Pericardium fibroblast (primary cell): Measurements from ENCODE around the gene DPEP2. TPM values are rescaled to one million over a fixed set of nuclear protein-coding genes. Genes with fewer than 3 reads are reported as not detected.

Source experiments
- total RNA-seq: library from RNA; depleted of rRNA; stranded (reverse); fragments of >200 nt; gene quantifications from 2 replicates; pipeline ENCODE4 v1.2.3, GENCODE V29; 2015

The DPEP2 gene, protein sequence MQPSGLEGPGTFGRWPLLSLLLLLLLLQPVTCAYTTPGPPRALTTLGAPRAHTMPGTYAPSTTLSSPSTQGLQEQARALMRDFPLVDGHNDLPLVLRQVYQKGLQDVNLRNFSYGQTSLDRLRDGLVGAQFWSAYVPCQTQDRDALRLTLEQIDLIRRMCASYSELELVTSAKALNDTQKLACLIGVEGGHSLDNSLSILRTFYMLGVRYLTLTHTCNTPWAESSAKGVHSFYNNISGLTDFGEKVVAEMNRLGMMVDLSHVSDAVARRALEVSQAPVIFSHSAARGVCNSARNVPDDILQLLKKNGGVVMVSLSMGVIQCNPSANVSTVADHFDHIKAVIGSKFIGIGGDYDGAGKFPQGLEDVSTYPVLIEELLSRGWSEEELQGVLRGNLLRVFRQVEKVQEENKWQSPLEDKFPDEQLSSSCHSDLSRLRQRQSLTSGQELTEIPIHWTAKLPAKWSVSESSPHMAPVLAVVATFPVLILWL
- total RNA-seq = not detected in 2 replicates

DNA sequence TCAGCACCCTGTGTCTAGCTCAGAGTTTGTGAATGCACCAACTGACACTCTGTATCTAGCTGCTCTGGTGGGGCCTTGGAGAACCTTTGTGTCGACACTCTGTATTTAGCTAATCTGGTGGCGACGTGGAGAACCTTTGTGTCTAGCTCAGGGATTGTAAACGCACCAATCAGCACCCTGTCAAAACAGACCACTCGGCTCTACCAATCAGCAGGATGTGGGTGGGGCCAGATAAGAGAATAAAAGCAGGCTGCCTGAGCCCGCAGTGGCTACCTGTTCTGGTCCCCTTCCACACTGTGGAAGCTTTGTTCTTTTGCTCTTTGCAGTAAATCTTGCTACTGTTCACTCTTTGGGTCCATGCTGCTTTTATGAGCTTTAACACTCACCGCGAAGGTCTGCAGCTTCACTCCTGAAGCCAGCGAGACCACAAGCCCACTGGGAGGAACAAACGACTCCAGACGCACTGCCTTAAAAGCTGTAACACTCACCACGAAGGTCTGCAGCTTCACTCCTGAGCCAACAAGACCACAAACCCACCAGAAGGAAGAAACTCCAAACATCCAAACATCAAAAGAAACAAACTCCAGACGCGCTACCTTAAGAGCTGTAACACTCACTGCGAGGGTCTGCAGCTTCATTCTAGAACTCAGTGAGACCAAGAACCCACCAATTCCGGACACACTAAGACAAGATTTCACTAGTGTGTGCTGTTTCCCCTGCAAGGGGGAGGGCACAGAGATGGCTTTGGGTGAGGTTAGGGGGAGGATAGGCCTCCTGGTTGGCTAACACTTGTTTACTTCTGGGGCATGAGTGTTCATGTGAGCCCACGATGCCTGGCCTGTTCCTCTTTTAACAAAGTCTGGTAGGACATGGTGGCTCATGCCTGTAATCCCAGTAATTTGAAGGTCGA is at the start of gene DPEP2:
Gene DPEP2, minus strand, starts transcription at position 706 of the 910 bp plus-strand sequence. CDS start 6,272 bp downstream, outside the sequence.

DNA sequence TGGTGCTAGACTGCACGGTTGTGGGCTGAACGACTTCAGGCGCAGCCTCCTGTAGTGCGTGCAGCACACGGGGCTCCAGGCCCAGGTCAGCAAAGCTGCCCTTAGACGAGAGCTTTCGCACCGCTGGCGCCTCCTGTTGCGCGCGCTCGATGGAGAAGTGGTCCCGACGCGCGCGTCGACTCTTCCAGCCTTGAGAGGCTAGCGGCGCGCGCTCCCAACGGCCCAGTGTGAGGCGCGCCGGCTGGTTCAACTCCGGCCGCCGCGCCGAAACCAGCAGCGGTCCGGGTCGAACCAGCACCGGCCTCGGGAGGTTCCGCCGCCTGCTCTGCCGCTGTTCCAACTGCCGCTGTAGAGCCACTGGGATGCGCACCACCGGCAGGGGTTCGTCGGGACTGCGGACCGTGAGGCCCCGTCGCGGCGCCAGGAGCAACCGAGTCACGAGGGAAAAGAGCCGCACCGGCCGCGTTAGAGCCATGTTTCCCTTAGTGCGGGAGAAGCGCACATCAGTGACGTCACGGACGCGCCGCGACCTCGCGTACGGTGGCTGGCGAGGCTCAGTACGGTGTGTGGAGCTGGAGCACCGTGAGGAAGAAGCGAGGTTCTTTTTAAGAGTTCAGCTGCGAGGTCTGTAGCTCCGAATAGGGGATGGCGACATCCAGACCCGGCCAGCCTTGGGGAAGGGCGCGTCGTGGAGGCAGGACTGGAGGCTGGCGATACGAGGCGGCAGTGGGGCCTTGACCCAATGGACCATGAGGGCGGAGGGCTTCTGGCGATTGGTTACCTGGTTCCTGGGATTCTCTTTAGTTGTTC is 23.6 kb upstream of the DPEP2 start, which contains the start of the genes DDX28 and DUS2:
Gene DDX28, minus strand, starts transcription at position 505 of the 810 bp plus-strand sequence. Its CDS starts 30 bp downstream, at position 475.
Gene DUS2, plus strand, starts transcription at position 557 of the 810 bp plus-strand sequence. CDS start 14,740 bp downstream, outside the sequence.

DNA sequence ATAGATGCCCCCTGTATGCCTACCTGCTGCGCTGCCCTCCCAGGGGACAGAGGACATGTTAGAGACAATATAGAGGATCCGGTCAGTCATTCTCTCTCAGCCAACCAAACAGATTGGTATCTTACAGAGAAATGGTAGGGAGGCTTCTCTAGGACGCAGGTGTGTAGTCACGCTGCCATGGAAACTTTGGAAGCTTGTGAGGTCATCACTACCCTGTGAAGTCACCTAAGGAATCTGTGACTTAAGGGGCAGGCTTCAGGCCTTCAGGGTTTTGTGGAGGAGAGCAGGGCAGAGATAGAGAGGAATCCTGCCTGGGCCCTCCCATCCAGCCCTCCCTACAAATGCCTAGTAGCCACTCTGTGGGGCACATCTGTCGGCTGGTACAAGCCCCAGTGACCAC is 16.4 kb upstream of the DPEP2 start, which contains the start of gene DPEP2NB:
Gene DPEP2NB, minus strand, starts transcription at position 231 of the 400 bp plus-strand sequence. Its CDS starts 141 bp downstream, at position 90.

DNA sequence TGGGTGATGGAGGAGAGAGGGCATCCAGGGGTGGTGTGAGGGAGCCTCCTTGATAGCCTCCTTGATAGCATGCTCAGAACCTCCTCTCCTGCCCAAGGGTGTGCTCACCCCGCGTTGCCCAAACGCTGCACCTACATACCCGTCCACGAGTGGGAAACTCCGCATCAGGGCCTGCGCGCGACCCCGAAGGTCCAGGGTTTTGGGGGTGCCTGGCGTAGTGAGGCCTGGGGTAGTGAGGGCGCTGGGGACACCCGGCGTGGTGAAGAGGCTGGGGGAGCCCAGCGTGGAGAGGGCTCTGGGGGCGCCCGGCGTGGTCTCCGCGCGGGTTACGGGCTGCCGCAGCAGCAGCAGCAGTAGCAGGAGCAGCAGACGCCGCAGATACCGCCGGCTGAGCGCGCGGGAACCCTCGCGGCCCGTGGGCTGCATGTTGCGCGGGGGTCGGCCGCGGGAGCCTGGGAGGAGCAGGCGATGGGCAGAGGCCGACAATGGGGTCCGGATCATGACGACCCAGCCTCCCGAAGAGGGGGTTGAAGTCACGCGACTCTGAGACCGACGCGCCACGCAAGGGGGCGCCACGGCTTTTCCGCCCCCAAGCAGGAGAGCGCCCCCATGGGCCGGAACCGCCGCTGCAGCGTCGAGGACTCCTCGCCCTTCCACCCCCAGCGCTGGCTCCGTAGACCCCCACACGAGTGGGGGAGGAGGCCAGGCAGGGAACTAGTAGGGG is 19.2 kb downstream of the DPEP2 start, which contains the start of gene DPEP3:
Gene DPEP3, minus strand, starts transcription at position 545 of the 724 bp plus-strand sequence. Its CDS starts 119 bp downstream, at position 426.

DNA sequence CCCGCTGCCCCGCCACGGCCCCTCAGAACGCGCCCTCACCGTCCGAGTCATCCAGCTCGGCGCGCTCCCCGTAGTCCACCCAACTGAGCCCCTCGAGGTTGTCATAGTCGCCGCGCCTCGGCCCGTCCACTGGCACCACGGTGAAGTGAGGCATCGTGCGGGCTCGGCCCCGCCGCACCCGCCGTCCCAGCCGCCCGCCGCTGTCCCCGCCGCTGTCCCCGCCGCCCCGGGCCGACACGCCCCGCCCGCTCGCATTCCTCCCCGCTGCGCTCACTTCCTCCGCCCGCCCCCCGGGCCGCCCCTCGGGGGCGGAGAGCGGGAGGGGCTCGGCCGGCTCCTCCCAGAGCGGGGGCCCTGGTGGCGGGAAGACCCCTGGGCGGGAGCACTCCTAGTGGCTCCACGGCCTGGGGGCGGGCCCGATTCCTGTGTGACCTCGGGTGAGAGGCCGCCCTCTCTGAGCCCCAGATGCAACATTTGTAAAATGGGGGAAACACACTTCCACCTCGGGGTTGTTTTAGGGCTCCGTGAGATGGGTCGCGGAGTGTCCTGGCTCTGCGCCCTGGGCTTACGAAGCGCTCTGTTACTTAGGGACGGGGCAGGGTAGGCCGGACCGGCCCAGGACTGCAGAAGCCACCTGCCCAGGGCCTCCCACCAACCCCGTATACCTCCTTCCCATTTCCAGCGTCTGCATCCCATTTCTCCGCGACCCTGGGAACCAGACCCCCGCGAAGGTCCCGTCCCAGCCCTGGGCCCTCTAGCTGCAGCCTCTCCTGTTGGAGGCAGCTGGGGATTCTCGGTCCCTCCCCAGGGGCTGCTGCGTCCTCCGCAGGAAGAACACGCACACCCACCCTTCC is 30.7 kb downstream of the DPEP2 start, which contains the start of gene SLC12A4:
Gene SLC12A4, minus strand, starts transcription at position 238 of the 854 bp plus-strand sequence. Its CDS starts 84 bp downstream, at position 154.

DNA sequence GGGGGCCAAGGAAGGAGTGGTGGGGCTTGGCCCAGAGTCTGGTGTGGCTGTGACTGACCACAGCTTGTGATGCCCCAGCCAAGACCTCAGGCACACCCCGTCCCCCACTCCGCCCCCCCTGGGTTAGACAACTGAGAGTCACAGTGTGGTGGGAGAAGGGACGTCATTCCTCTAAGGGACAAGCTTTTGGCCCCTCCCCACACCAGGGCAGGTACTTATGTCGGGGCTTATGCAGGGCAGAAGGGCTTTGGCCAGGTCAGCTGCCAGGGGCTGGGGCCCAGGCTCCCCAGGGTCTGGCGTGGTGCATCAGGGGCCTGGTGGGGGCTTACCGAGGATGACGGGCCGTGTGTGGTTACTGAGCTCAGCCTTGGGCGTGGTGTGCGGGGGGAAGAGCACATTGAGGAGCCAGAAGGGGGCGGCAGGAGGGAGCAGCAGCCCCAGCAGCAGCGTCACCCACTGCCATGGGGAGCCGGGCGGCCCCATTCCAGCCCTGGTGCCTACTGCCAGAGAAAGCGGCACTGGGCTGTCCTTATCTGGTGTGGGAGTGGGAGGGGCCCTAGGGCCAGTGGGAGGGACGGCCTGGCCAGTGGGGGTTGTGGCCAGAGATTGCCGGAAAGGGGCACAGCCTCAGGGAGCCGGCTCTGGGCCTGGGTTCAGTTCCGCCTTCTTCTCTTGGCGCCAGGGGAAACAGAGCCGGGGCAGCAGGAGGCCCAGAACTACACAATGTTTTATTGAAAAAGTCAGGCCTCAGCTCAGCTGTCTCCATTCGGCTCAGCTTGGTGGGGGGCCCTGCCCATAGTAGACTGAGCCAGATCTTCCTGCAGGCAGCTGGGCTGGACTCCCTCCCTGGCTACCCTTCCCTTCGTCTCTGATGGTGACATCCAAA is 55.4 kb downstream of the DPEP2 start, which contains the start of gene LCAT:
Gene LCAT, minus strand, starts transcription at position 502 of the 886 bp plus-strand sequence. Its CDS starts 19 bp downstream, at position 483.

Other genes with a start within 250 kb of the DPEP2 start
- 5.0 and 5.2 TPM in 2 replicates for gene RANBP10, start 192.9 kb downstream of the DPEP2 start, total RNA-seq
- 0.26 and 0.58 TPM in 2 replicates for gene TSNAXIP1, start 192.6 kb downstream of the DPEP2 start, total RNA-seq
- 39.7 and 52.5 TPM in 2 replicates for gene THAP11, start 157.2 kb downstream of the DPEP2 start, total RNA-seq
- 193 and 272 TPM in 2 replicates for gene NUTF2, start 152.6 kb downstream of the DPEP2 start, total RNA-seq
- 32.6 and 32.7 TPM in 2 replicates for gene CENPT, start 151.8 kb downstream of the DPEP2 start, total RNA-seq
- gene EDC4, start 126.4 kb downstream of the DPEP2 start, total RNA-seq = 37.6 TPM in 2 replicates
- 0.47 and 0.77 TPM in 2 replicates for gene NRN1L, start 114.6 kb downstream of the DPEP2 start, total RNA-seq
- 13.1 and 15.5 TPM in 2 replicates for gene PSKH1, start 106.2 kb downstream of the DPEP2 start, total RNA-seq
- gene CTRL, start 67.6 kb downstream of the DPEP2 start, total RNA-seq = 0.34 TPM in 1 of 2 replicates, not detected in the other
- 28.0 and 38.6 TPM in 2 replicates for gene PSMB10, start 62.6 kb downstream of the DPEP2 start, total RNA-seq
- gene LCAT, start 55.4 kb downstream of the DPEP2 start, total RNA-seq = 7.1 and 10.5 TPM in 2 replicates
- gene SLC12A4, start 30.8 kb downstream of the DPEP2 start, total RNA-seq = 29.1 and 50.4 TPM in 2 replicates
- not detected in 2 replicates for gene DPEP3, start 19.0 kb downstream of the DPEP2 start, total RNA-seq
- not detected in 2 replicates for gene DPEP2NB, start 16.4 kb upstream of the DPEP2 start, total RNA-seq
- 3.3 and 6.6 TPM in 2 replicates for gene DDX28, start 23.7 kb upstream of the DPEP2 start, total RNA-seq
- gene DUS2, start 23.8 kb upstream of the DPEP2 start, total RNA-seq = 8.9 and 10.0 TPM in 2 replicates
- gene NFATC3, start 85.9 kb upstream of the DPEP2 start, total RNA-seq = 19.1 and 22.2 TPM in 2 replicates
- not detected in 2 replicates for gene ESRP2, start 236.6 kb upstream of the DPEP2 start, total RNA-seq
- gene PLA2G15, start 245.9 kb upstream of the DPEP2 start, total RNA-seq = 10.9 and 24.0 TPM in 2 replicates